Left cardiac atrium (tissue), 4 donors: ENCODE results near the gene GPR39. TPM values are rescaled to one million over a fixed set of nuclear protein-coding genes. Genes with fewer than 3 reads are reported as not detected.

Source experiments
- ATAC-seq, 2 donors: fragments of 200-7000 bp; cut with Tn5 transposase; one replicate each; pipeline ENCODE4 v1.9.1; 2020; ENCODE audit warnings: mild to moderate bottlenecking in 2 of 2, moderate library complexity in 2 of 2
- DNase-seq: peaks from one replicate; pipeline ENCODE4 v3.0.0-alpha.2; 2020
- intact Hi-C, 2 donors: fragments of 100-400 bp; cut with DNase I; formaldehyde crosslinking; loops; one replicate each; pipeline versions ENCODE4 v1.14.1 to v1.15.1; 2022 to 2023
- total RNA-seq, 2 donors: library from RNA; stranded (reverse); fragmentation: NEBNext Ultra II Directional; extraction: Animal tissue kit (Norgen Biotek cat#: 25700); gene quantifications; one replicate each; pipeline ENCODE4 v1.2.1, GENCODE V29; 2021
- donor health status: DM: no; HTN: yes; CAD: no.
- donor health status: DM: no; HTN: yes; CAD: no; lungs with severe emphysema.
- donor health status: DM: yes; HTN: yes; CAD: no.
- donor health status: Dilated cardiomyopathy.

GPR39 gene
- total RNA-seq, 2 donors from 2014 or later = 0.29 TPM; not detected in 1

DNA sequence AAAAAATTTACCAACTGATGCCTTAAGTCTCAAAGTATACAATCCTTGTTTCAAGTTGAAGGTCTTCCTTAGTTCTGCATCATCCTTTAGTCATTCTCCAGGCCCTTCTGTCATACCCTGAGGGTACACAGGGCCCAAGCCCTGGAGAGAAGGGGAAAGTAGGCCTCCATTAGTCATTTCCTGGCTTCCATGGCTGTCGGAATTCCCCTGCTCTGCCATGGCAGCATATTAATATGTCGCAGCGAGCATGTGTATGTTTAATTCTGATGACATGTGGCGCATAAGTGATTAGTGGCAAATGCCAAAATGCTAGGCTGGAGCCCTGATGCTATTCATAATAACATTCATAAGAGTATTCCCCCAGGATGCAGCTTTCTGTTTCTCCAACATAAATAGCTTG, 22.1 kb downstream of the GPR39 start:
- no peak for DNase-seq
- intact Hi-C loops = no loop called here
- no peak for ATAC-seq

DNA sequence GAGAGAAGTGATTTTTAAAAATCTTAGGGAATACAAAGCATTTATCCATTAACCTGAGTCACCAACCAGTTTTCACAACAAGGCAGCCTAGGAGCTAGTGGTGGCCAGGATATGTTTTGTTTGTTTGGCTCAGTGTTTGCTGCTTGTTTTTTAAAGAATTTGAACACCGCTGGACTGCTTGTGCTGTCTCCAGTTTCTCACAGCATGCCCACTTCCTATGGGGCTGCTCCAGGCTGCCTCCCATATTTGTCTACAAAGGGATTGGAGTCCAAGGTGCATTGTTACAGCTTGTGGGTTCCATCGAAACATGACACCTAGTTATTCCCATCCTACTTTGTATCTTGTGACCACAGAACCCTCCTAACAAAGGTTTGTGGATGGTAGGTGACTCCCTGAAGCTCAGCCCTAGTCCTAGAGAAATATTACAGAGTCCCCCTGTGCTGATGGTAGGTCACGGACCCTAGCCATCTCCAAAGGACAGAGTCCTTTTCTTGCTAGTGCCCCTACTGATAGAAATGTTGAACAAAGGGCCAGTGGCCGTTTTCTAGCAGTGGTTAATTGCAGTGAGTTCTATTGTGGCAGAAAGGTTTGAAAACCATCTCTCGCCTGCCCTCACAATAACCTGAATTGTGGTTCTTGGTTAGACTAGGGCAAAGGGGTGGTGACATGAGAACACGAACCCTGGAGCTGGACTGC, 23.2 kb downstream of the GPR39 start:
- DNase-seq (no peak), ATAC-seq (no peak)
- intact Hi-C loops = no loop called here

DNA sequence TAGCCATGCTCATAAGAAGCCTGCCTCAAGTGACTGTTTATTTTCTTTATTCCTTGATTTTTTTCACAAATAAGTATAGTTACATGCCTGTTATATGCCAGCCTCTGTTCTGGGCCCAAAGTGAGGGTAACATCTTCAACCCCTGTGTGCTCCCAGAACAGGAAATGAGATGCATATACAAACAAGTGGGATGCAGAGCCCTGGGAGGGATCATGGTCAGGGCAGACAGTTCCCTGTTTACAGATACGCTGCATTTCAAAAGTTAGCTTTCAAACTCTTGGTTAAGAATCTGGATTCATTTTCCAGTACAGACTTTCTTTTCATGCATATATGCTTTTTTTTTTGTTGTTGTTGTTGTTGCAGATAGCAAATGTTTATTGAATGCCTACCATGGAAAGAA, 24.4 kb downstream of the GPR39 start:
- DNase-seq = no peak
- intact Hi-C loops = no loop called here
- ATAC-seq = no peak

- ATAC-seq = no peak
- intact Hi-C loops = no loop called here
- no peak for DNase-seq
These were observed 25.7 kb downstream of the GPR39 start for GRCh38 chr2:132442278-132442677.

- ATAC-seq (no peak), DNase-seq (no peak)
- intact Hi-C loops = no loop called here
These were observed 26.5 kb downstream of the GPR39 start for GRCh38 chr2:132443106-132443505.

DNA sequence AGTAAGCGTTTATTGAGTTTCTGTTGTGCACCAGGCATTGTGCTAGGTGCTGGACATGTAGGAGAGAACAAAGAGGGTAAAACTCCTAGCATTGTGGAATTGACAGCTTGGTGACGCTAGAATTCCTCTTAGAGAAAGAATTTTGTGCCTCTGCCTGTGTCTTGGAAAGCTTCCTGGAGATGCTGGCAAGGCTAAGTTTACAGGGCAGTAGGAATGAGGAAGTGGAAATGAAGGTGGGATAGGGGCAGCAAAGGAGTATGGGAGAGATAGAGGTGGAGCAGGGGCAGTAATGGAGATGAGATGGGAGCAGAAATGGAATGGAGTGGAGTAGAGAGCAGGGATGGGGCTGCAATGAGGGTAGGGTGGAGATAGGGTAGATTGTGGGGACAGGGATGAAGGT, 29.8 kb downstream of the GPR39 start:
- DNase-seq (no peak), ATAC-seq (no peak)
- intact Hi-C loops = no loop called here

DNA sequence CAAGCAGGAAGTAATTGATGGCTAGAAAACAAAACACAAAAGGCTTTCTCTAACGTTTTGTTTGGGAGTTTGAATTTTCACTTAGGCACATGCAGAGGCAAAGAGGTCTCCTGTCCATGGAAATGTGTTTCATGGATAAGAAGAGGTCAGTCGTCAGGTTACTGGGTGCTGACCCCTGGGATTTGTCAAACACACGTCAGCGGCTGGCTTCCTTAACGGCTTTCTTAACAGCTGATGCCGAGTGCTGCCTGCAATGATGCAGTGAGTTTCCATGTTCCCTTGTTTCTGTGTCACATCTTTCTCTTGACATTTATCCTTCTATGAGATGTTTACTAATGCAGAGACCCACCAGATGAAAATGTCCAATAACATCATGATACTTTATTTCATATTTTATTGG, 31.7 kb downstream of the GPR39 start:
- ATAC-seq (peak in 1 of 2 donors; percentile 34), DNase-seq (no peak)
- intact Hi-C loops = no loop called here

- DNase-seq = no peak
- intact Hi-C loops = no loop called here
- ATAC-seq = peak in 1 of 2 donors; percentile 44
These were observed 32.2 kb downstream of the GPR39 start for GRCh38 chr2:132448771-132449170.

DNA sequence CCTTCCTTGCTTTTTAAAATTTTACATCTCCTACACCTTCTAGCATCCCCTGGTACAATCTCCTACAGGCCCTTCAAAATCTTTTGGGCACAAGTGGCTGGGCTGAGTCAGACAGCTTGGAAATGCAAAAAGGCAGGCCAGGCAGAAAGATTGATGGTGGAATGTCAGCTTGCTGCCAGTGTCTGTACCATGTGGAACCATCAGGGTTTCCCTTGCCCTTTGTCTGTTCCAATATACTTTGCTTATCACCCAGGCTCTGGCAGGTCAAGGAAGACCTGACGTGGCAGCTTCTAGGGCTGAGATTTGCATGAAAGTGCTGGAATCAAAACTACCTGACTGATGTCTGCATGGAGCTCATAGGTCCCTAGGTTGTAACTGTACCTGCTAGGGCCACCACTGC, 33.3 kb downstream of the GPR39 start:
- intact Hi-C loops = no loop called here
- DNase-seq (no peak), ATAC-seq (peak in 1 of 2 donors; percentile 58)

DNA sequence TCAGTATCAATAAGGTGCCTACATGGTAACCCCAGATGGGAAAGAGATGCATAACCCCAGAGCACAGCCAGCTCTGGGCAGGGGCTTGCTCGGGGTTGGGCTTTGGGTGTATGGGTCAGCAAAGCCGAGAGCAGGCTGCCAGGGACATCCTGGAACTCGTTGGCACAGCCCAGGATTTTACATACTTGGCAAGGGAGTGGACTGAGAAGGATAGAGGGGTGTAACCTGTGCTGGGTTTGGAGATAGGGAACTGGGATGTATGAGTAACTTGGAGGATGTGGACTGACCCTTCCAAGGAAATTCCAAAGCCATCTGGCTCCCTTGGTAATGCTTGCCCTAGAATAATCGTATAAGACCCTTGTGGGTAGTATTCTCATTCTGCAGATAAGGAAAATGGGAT, 44.2 kb downstream of the GPR39 start:
- ATAC-seq (peak in 1 of 2 donors; percentile 66), DNase-seq (no peak)

DNA sequence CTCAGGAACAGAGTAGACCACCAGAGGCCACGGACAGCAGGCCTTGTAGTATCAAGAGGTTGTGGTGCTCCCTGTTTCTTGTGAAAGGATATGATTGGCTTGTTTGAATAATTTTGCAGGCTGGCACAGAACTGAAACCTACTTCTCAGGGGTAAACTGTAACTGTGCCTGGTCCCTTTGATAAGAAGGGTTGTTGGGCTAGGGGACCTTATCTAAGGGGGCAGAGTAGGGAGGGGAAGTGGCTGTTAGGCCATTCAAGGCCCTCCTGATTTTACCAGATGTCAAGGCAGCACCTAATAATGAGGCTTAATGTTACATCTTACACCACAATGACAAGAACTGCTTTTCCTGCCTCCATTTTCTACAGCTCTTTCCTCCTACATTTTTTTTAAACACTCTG, 45.6 kb downstream of the GPR39 start:
- ATAC-seq (no peak), DNase-seq (no peak)
- intact Hi-C loops = no loop called here

More for the DNA sequence above, 44.2 kb downstream of the GPR39 start:
- intact Hi-C loops = no loop called here

- no peak for DNase-seq
- no peak for ATAC-seq
These were observed 47.1 kb downstream of the GPR39 start for GRCh38 chr2:132463719-132464118.

GRCh38 chr2:132465917-132466316, 49.3 kb downstream of the GPR39 start:
- ATAC-seq = no peak
- intact Hi-C loops = no loop called here
- no peak for DNase-seq

More at GRCh38 chr2:132463719-132464118, 47.1 kb downstream of the GPR39 start:
- intact Hi-C loops = no loop called here

DNA sequence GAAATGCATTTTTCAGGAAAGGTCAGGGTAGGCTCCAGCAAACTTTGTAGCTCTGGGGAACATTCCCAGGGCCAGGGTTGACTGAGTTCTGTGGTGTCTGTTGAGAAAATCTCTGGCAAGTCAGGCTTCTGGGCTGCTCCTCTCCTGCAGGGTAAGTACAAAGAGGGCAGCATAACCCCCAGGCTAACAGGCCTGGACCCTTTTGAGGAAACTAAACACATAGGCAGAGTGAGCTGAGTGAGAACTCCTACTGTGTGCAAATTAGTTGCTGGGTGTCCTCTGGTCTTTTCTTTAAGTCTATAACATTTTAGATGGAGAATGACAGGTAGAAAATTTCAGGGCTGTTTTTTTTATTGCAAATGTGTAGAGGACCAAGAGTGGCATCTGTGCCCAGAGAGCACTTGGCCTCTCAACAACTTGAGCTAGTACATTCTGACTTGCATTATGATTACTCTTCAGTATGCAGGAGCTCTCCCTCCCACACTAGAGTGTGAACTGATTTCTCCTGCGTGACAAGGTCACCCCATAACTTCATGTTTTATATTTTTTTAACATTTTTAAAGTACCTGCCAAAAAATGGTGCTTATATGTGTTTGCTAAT, 49.9 kb downstream of the GPR39 start:
- DNase-seq = no peak
- intact Hi-C loops = no loop called here
- ATAC-seq = no peak

- intact Hi-C loops = no loop called here
- DNase-seq = no peak
- ATAC-seq = no peak
These were observed 52.4 kb downstream of the GPR39 start for GRCh38 chr2:132468821-132469675.

DNA sequence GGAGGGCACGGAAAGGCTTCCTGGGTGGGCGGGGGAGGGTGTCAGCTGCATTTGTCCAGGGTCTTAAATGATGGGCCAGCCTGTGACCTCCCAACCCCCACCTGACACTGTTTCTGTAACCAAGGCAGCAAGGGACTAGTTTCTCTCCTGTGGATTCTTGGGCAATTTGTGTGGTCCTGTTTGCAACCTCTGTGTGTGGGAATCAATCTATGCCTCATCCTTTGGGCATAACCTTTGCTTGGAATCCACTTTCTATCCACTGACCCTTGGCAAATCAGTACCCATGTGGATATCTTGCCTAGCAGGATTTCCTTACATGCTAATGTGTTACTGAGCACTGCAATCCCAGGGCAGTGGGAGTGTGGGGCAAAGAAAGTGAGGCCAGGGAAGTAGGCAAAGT, 54.1 kb downstream of the GPR39 start:
- intact Hi-C loops = no loop called here

GRCh38 chr2:132473174-132473883, 56.7 kb downstream of the GPR39 start:
- ATAC-seq (no peak), DNase-seq (no peak)
- intact Hi-C loops = no loop called here

More for the DNA sequence above, 54.1 kb downstream of the GPR39 start:
- ATAC-seq = peak in 1 of 2 donors; percentile 38
- no peak for DNase-seq

- DNase-seq (no peak), ATAC-seq (no peak)
- intact Hi-C loops = no loop called here
These were observed 59.0 kb downstream of the GPR39 start for GRCh38 chr2:132475615-132476014.

GRCh38 chr2:132477436-132477835, 60.8 kb downstream of the GPR39 start:
- DNase-seq (no peak), ATAC-seq (no peak)
- intact Hi-C loops = no loop called here

GRCh38 chr2:132477962-132478361, 61.4 kb downstream of the GPR39 start:
- intact Hi-C loops = no loop called here
- ATAC-seq = no peak
- DNase-seq = no peak
